ENCODE data around the gene ANTXR1. TPM values are rescaled to one million over a fixed set of nuclear protein-coding genes. Genes with fewer than 3 reads are reported as not detected.

The ANTXR1 gene
- total RNA-seq, 8 experiments from 2014 or later, result 5.2 to 259 (median 39.8) TPM

- Histone ChIP-seq H3K27ac (no peak overlapping the region), H3K4me3 (no peak overlapping the region), H3K4me1 (replicated peaks in 1 of 2) (peaks cover 0 to 4% of the 10 kb centered on the region in 2 donors)
- in situ Hi-C loops (cut with MboI; ENCODE audit: low pct_unique_long_range_greater_than_20kb in 2 of 9, low sequenced_read_pairs in 9 of 9, unreplicated experiment in 9 of 9), result no loop called here
- no peak for ATAC-seq (replicated peaks in 6 of 8)
- WGBS, 10 experiments, result 88 to 100% (median 100%) methylated on average over 1 to 3 of the region's 3 CpGs; no CpG with 5 or more reads in 4 of the 10 experiments
These were observed 173.6 kb downstream of the ANTXR1 start for GRCh38 chr2:69186614-69187013.

GRCh38 chr2:69188182-69188900, 175.4 kb downstream of the ANTXR1 start:
- H3K4me3 ChIP-seq, result no peak overlapping the region
- in situ Hi-C loops (cut with MboI; ENCODE audit: low pct_unique_long_range_greater_than_20kb in 2 of 9, low sequenced_read_pairs in 9 of 9, unreplicated experiment in 9 of 9), result no loop called here
- ATAC-seq (replicated peaks in 6 of 8), result peak in 1 of 8 experiments; percentile 71
- no peak overlapping the region for H3K27ac ChIP-seq
- 87 to 100% (median 92%) methylated on average over 1 to 4 of the region's 4 CpGs; no CpG with 5 or more reads in 3 of the 10 experiments for WGBS, 10 experiments
- H3K4me1 ChIP-seq (replicated peaks in 1 of 2), result peaks cover 0 to 4% of the 10 kb centered on the region in 2 donors

DNA sequence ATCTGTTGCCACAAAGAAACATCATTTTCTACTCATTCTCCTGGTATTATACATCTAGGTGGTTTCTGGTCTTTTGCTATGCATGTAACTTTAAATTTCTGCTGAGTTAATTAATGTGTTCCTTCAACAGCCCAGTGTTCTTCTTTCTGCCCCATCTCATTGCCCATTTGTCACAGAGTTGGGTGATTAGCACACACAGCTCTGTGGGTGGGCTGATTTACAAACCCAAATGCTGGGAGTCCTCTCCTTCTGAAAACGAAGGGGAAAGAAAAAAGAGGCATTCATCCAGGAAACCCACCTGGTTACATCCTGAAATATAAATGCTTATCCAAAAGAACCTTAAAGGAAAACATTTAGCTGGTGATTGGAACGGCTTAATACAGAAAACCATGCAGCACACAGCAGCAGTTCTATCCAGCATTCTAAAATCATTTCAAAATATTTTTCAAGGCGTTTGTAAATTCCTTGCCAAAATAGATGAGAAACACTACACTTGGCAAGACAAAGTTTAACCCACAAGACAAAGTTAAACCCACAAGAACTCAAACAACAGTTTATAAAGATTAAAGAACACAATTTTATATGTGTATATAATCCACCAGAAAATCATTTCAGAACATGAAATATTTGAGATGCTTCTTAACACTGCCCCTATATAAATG, 177.9 kb downstream of the ANTXR1 start:
- in situ Hi-C loops (cut with MboI; ENCODE audit: low pct_unique_long_range_greater_than_20kb in 2 of 9, low sequenced_read_pairs in 9 of 9, unreplicated experiment in 9 of 9), result no loop called here
- WGBS, 10 experiments, result 6 to 88% (median 33%) methylated on average over 1 to 3 of the region's 3 CpGs; no CpG with 5 or more reads in 2 of the 10 experiments
- ATAC-seq (replicated peaks in 6 of 8), result no peak
- H3K4me1 ChIP-seq (replicated peaks in 1 of 2), result peaks cover under 1 to 4% of the 10 kb centered on the region in 2 donors
- H3K4me3 ChIP-seq, result no peak overlapping the region
- no peak overlapping the region for H3K27ac ChIP-seq

- Histone ChIP-seq H3K27ac (no peak overlapping the region), H3K4me3 (no peak overlapping the region), H3K4me1 (replicated peaks in 1 of 2) (peaks cover 7% of the 10 kb centered on the region in 2 donors)
- ATAC-seq (replicated peaks in 6 of 8), result no peak
- in situ Hi-C loops (cut with MboI; ENCODE audit: low pct_unique_long_range_greater_than_20kb in 2 of 9, low sequenced_read_pairs in 9 of 9, unreplicated experiment in 9 of 9), result no loop called here
- WGBS, 10 experiments, result 50 to 100% (median 100%) methylated on average over 1 of the region's 1 CpG; no CpG with 5 or more reads in 5 of the 10 experiments
These were observed 178.7 kb downstream of the ANTXR1 start for GRCh38 chr2:69191634-69192033.

GRCh38 chr2:69192176-69192945, 179.4 kb downstream of the ANTXR1 start:
- Histone ChIP-seq H3K4me1 (replicated peaks in 1 of 2) (peaks cover 7 to 9% of the 10 kb centered on the region in 2 donors), H3K4me3 (no peak overlapping the region), H3K27ac (no peak overlapping the region)
- 38 to 98% (median 86%) methylated on average over 3 to 11 of the region's 11 CpGs; no CpG with 5 or more reads in 1 of the 10 experiments for WGBS, 10 experiments
- in situ Hi-C loops (cut with MboI; ENCODE audit: low pct_unique_long_range_greater_than_20kb in 2 of 9, low sequenced_read_pairs in 9 of 9, unreplicated experiment in 9 of 9), result no loop called here
- ATAC-seq (replicated peaks in 6 of 8), result no peak

DNA sequence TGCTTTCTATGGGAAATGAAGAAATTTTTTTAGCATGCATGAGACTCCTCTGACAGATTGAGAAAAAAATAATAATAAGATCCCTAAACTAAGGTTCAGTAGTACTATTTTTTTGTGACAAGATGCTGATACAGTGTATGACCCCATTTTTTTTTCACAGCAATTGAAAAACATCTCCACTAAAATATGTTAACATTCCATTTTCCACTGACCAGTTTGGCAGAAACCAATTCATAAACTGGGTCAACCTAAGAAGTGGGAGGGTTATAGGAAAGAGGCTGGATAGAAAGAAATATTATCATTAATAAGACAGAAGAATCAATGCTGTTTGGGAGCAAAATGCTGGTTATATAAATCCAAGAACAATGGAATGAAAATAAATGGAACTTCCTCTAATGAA, 182.7 kb downstream of the ANTXR1 start:
- Histone ChIP-seq H3K4me3 (no peak overlapping the region), H3K27ac (no peak overlapping the region), H3K4me1 (replicated peaks in 1 of 2) (peaks cover 5 to 7% of the 10 kb centered on the region in 2 donors)
- in situ Hi-C loops (cut with MboI; ENCODE audit: low pct_unique_long_range_greater_than_20kb in 2 of 9, low sequenced_read_pairs in 9 of 9, unreplicated experiment in 9 of 9), result no loop called here
- no peak for ATAC-seq (replicated peaks in 6 of 8)

GRCh38 chr2:69196327-69197117, 183.5 kb downstream of the ANTXR1 start:
- no peak overlapping the region for H3K27ac ChIP-seq
- ATAC-seq (replicated peaks in 6 of 8), result peak; percentile 73 to 98 (median 96)
- H3K4me1 ChIP-seq (replicated peaks in 1 of 2), result peaks cover 5 to 7% of the 10 kb centered on the region in 2 donors
- no peak overlapping the region for H3K4me3 ChIP-seq
- WGBS, 10 experiments, result 42 to 100% (median 81%) methylated on average over 1 to 5 of the region's 9 CpGs; no CpG with 5 or more reads in 1 of the 10 experiments
- in situ Hi-C loops (cut with MboI; ENCODE audit: low pct_unique_long_range_greater_than_20kb in 2 of 9, low sequenced_read_pairs in 9 of 9, unreplicated experiment in 9 of 9), result no loop called here

- Histone ChIP-seq H3K27ac (no peak overlapping the region), H3K4me1 (replicated peaks in 1 of 2) (peaks cover 5 to 7% of the 10 kb centered on the region in 2 donors), H3K4me3 (no peak overlapping the region)
- 0 to 100% (median 87%) methylated on average over 1 to 5 of the region's 6 CpGs; no CpG with 5 or more reads in 2 of the 10 experiments for WGBS, 10 experiments
- in situ Hi-C loops (cut with MboI; ENCODE audit: low pct_unique_long_range_greater_than_20kb in 2 of 9, low sequenced_read_pairs in 9 of 9, unreplicated experiment in 9 of 9), result no loop called here
- peak in 3 of 8 experiments; percentile 36 to 78 (median 76) for ATAC-seq (replicated peaks in 6 of 8)
These were observed 187.1 kb downstream of the ANTXR1 start for GRCh38 chr2:69200107-69200520.

GRCh38 chr2:69201259-69201658, 188.3 kb downstream of the ANTXR1 start:
- in situ Hi-C loops (cut with MboI; ENCODE audit: low pct_unique_long_range_greater_than_20kb in 2 of 9, low sequenced_read_pairs in 9 of 9, unreplicated experiment in 9 of 9), result no loop called here
- no peak for ATAC-seq (replicated peaks in 6 of 8)
- WGBS, 10 experiments, result 74 to 100% (median 93%) methylated on average over 1 to 7 of the region's 7 CpGs; no CpG with 5 or more reads in 3 of the 10 experiments

GRCh38 chr2:69202327-69202726, 189.3 kb downstream of the ANTXR1 start:
- 45 to 100% (median 81%) methylated on average over 1 to 3 of the region's 3 CpGs; no CpG with 5 or more reads in 2 of the 10 experiments for WGBS, 10 experiments
- no peak overlapping the region for H3K27ac ChIP-seq
- no peak for ATAC-seq (replicated peaks in 6 of 8)

More at GRCh38 chr2:69201259-69201658, 188.3 kb downstream of the ANTXR1 start:
- no peak overlapping the region for H3K4me3 ChIP-seq
- H3K27ac ChIP-seq, result no peak overlapping the region
- peaks cover 3 to 5% of the 10 kb centered on the region in 2 donors for H3K4me1 ChIP-seq (replicated peaks in 1 of 2)

GRCh38 chr2:69203166-69203985, 190.4 kb downstream of the ANTXR1 start:
- no peak for ATAC-seq (replicated peaks in 6 of 8)
- WGBS, 10 experiments, result 57 to 100% (median 89%) methylated on average over 1 to 4 of the region's 4 CpGs
- no peak overlapping the region for H3K27ac ChIP-seq

More at GRCh38 chr2:69202327-69202726, 189.3 kb downstream of the ANTXR1 start:
- Histone ChIP-seq H3K4me1 (replicated peaks in 1 of 2) (no peaks in the 10 kb centered on the region), H3K4me3 (no peak overlapping the region)
- in situ Hi-C loops (cut with MboI; ENCODE audit: low pct_unique_long_range_greater_than_20kb in 2 of 9, low sequenced_read_pairs in 9 of 9, unreplicated experiment in 9 of 9), result no loop called here

GRCh38 chr2:69204654-69205053, 191.7 kb downstream of the ANTXR1 start:
- in situ Hi-C loops (cut with MboI; ENCODE audit: low pct_unique_long_range_greater_than_20kb in 2 of 9, low sequenced_read_pairs in 9 of 9, unreplicated experiment in 9 of 9), result no loop called here
- no peak for ATAC-seq (replicated peaks in 6 of 8)
- 22 to 100% (median 97%) methylated on average over 1 to 3 of the region's 3 CpGs; no CpG with 5 or more reads in 2 of the 10 experiments for WGBS, 10 experiments
- Histone ChIP-seq H3K4me3 (no peak overlapping the region), H3K27ac (no peak overlapping the region), H3K4me1 (replicated peaks in 1 of 2) (no peaks in the 10 kb centered on the region)

More at GRCh38 chr2:69203166-69203985, 190.4 kb downstream of the ANTXR1 start:
- in situ Hi-C loops (cut with MboI; ENCODE audit: low pct_unique_long_range_greater_than_20kb in 2 of 9, low sequenced_read_pairs in 9 of 9, unreplicated experiment in 9 of 9), result no loop called here
- H3K4me1 ChIP-seq (replicated peaks in 1 of 2), result no peaks in the 10 kb centered on the region
- no peak overlapping the region for H3K4me3 ChIP-seq

Data from motor neuron (in vitro differentiated cells).